HepG2 (cell line): Measurements from ENCODE around the gene RPS6KA2. TPM values are rescaled to one million over a fixed set of nuclear protein-coding genes. Genes with fewer than 3 reads are reported as not detected.

Source experiments
- BATF2 ChIP-seq: sonication (generic); formaldehyde crosslinking; IDR thresholded peaks from 2 replicates; pipeline ENCODE4 v1.8.0; 2022; ENCODE audit warnings: mild to moderate bottlenecking, missing genetic modification reagents, moderate library complexity
- BHLHE40 ChIP-seq: IDR thresholded peaks from 2 replicates; pipeline ENCODE4 v1.6.1; 2011; ENCODE audit warnings: low read length, improper control_type of control experiment
- CREM ChIP-seq, 2 experiments: sonication (generic) in 1 of 2; formaldehyde crosslinking in 1 of 2; IDR thresholded peaks; 2 replicates each; pipeline versions ENCODE4 v1.4.0 to v1.6.1; 2016 to 2020; ENCODE audit warnings: antibody characterized with exemption in 1 of 2, mild to moderate bottlenecking in 1 of 2, missing genetic modification reagents in 1 of 2
- DMAP1 ChIP-seq: IDR thresholded peaks from 2 replicates; pipeline ENCODE4 v1.6.1; 2016
- FOXM1 ChIP-seq: sonication (generic); formaldehyde crosslinking; IDR thresholded peaks from 2 replicates; pipeline ENCODE4 v1.5.0; 2020; ENCODE audit warnings: missing genetic modification reagents
- HNRNPH1 ChIP-seq: fragments of 200-400 bp; formaldehyde crosslinking; optimal IDR thresholded peaks from 2 replicates; pipeline ENCODE3; 2017; ENCODE audit warnings: mild to moderate bottlenecking, low read depth, low read length
- IRX3 ChIP-seq: sonication (generic); formaldehyde crosslinking; IDR thresholded peaks from 2 replicates; pipeline ENCODE4 v1.8.1; 2023; ENCODE audit warnings: mild to moderate bottlenecking, low read depth, missing genetic modification reagents, borderline replicate concordance
- RCOR2 ChIP-seq: IDR thresholded peaks from 2 replicates; pipeline ENCODE4 v1.6.1; 2016; ENCODE audit warnings: missing biosample characterization, missing genetic modification reagents
- REL ChIP-seq: sonication (generic); formaldehyde crosslinking; conservative IDR thresholded peaks from 2 replicates; pipeline ENCODE4 v1.8.0; 2022; ENCODE audit warnings: mild to moderate bottlenecking, missing genetic modification reagents, moderate library complexity
- RORA ChIP-seq: sonication (generic); formaldehyde crosslinking; IDR thresholded peaks from 2 replicates; pipeline ENCODE4 v1.5.0; 2020; ENCODE audit warnings: mild to moderate bottlenecking, missing genetic modification reagents, moderate library complexity
- TEAD3 ChIP-seq: optimal IDR thresholded peaks from 2 replicates; pipeline ENCODE3; 2016; ENCODE audit warnings: borderline replicate concordance
- TIGD3 ChIP-seq: sonication (generic); formaldehyde crosslinking; IDR thresholded peaks from 2 replicates; pipeline ENCODE4 v1.5.1; 2020; ENCODE audit warnings: mild to moderate bottlenecking, missing genetic modification reagents, borderline replicate concordance
- ZBTB38 ChIP-seq: sonication (generic); formaldehyde crosslinking; IDR thresholded peaks from 2 replicates; pipeline ENCODE4 v1.5.1; 2020; ENCODE audit warnings: mild to moderate bottlenecking, missing genetic modification reagents
- ZBTB4 ChIP-seq: sonication (generic); formaldehyde crosslinking; IDR thresholded peaks from 2 replicates; pipeline ENCODE4 v1.4.0; 2020; ENCODE audit warnings: missing genetic modification reagents, mild to moderate bottlenecking, borderline replicate concordance
- ZBTB43 ChIP-seq: sonication (generic); formaldehyde crosslinking; conservative IDR thresholded peaks from 2 replicates; pipeline ENCODE4 v1.4.0; 2020; ENCODE audit warnings: missing genetic modification reagents
- ZC3H4 ChIP-seq: sonication (generic); formaldehyde crosslinking; IDR thresholded peaks from 2 replicates; pipeline ENCODE4 v1.4.0; 2020; ENCODE audit warnings: missing genetic modification reagents, borderline replicate concordance
- ZKSCAN8 ChIP-seq: IDR thresholded peaks from 2 replicates; pipeline ENCODE4 v1.6.1; 2016; ENCODE audit warnings: borderline replicate concordance, missing genetic modification reagents, missing compliant biosample characterization
- ZNF18 ChIP-seq: sonication (generic); formaldehyde crosslinking; IDR thresholded peaks from 2 replicates; pipeline ENCODE4 v1.8.0; 2022; ENCODE audit warnings: mild to moderate bottlenecking, missing genetic modification reagents; ENCODE audit not compliant: insufficient replicate concordance
- ZNF207 ChIP-seq: fragments of 450-650 bp; IDR thresholded peaks from 2 replicates; pipeline ENCODE4 v1.6.1; 2016; ENCODE audit warnings: antibody characterized with exemption, borderline replicate concordance
- ZNF432 ChIP-seq: sonication (generic); formaldehyde crosslinking; IDR thresholded peaks from 2 replicates; pipeline ENCODE4 v1.5.0; 2020; ENCODE audit warnings: missing genetic modification reagents, mild to moderate bottlenecking, borderline replicate concordance
- ZNF672 ChIP-seq: sonication (generic); formaldehyde crosslinking; IDR thresholded peaks from 2 replicates; pipeline ENCODE4 v1.8.1; 2022; ENCODE audit warnings: missing genetic modification reagents
- ZNF761 ChIP-seq: sonication (generic); formaldehyde crosslinking; conservative IDR thresholded peaks from 2 replicates; pipeline ENCODE4 v1.4.0; 2020; ENCODE audit warnings: mild to moderate bottlenecking, missing genetic modification reagents
- ZSCAN20 ChIP-seq: sonication (generic); formaldehyde crosslinking; IDR thresholded peaks from 2 replicates; pipeline ENCODE4 v1.4.0; 2020; ENCODE audit warnings: missing genetic modification reagents, mild to moderate bottlenecking, borderline replicate concordance
- ZSCAN25 ChIP-seq: sonication (generic); formaldehyde crosslinking; IDR thresholded peaks from 2 replicates; pipeline ENCODE4 v1.8.0; 2022; ENCODE audit warnings: mild to moderate bottlenecking, missing genetic modification reagents
- polyA plus RNA-seq, 8 experiments: library from polyadenylated mRNA; depleted of rRNA in 3 of 8; stranded (reverse) in 7 of 8; unstranded in 1 of 8; fragments of >200 nt; fragmentation: Illumina TruSeq in 4 of 8; extraction: Trizol in 4 of 8; gene quantifications; 2 replicates each; pipeline versions ENCODE4 v1.2.1 to v1.2.3, GENCODE V29; 2011 to 2016; ENCODE audit warnings: low read depth in 4 of 8, missing spikeins in 1 of 8, mixed read lengths in 1 of 8; ENCODE audit not compliant: insufficient read depth in 1 of 8
- total RNA-seq, 5 experiments: library from RNA; depleted of rRNA; stranded (reverse); fragments of >200 nt; fragmentation: Illumina TruSeq; extraction: Trizol; gene quantifications; 2 replicates each; pipeline ENCODE4 v1.2.3, GENCODE V29; 2016; ENCODE audit warnings: low read depth in 1 of 5

The RPS6KA2 gene
- total and polyA plus RNA-seq, 2 of the 13 experiments (the other 11 are each of a cell fraction or from before 2014, with no cell fraction given): 0.22 to 0.38 TPM

- TF ChIP-seq ZBTB4 (CRISPR knock-in tag) (no peak), ZC3H4 (no peak), RCOR2 (CRISPR knock-in tag) (no peak), CREM (IDR thresholded peaks at IDR 0.05) (no peak), CREM (CRISPR knock-in tag; IDR thresholded peaks at IDR 0.05) (no peak), ZSCAN25 (CRISPR knock-in tag) (no peak), IRX3 (no peak), ZNF18 (CRISPR knock-in tag) (no peak), ZKSCAN8 (no peak), ZNF432 (no peak), TEAD3 (CRISPR knock-in tag) (peak; percentile 67), TIGD3 (no peak), ZSCAN20 (CRISPR knock-in tag) (no peak), BATF2 (CRISPR knock-in tag) (no peak), FOXM1 (no peak), BHLHE40 (peak; percentile 66), DMAP1 (no peak), ZBTB38 (CRISPR knock-in tag) (no peak), ZBTB43 (CRISPR knock-in tag) (no peak), RORA (CRISPR knock-in tag) (no peak), ZNF207 (no peak), REL (CRISPR knock-in tag) (no peak), HNRNPH1 (no peak), ZNF672 (no peak), ZNF761 (CRISPR knock-in tag) (no peak)
These were observed 206.7 kb downstream of the RPS6KA2 start (continued) for GRCh38 chr6:166420351-166420750.
